ENCODE data around the gene KATNAL2. TPM values are rescaled to one million over a fixed set of nuclear protein-coding genes. Genes with fewer than 3 reads are reported as not detected.
"Not testable (repeated sequence)": the region's sequence is repeated elsewhere in the genome, so short reads cannot be mapped to it uniquely, and the experiment has no call there.

Gene KATNAL2
- total and polyA plus RNA-seq, 9 donors, result 4.2 to 10.7 (median 7.6) TPM

DNA sequence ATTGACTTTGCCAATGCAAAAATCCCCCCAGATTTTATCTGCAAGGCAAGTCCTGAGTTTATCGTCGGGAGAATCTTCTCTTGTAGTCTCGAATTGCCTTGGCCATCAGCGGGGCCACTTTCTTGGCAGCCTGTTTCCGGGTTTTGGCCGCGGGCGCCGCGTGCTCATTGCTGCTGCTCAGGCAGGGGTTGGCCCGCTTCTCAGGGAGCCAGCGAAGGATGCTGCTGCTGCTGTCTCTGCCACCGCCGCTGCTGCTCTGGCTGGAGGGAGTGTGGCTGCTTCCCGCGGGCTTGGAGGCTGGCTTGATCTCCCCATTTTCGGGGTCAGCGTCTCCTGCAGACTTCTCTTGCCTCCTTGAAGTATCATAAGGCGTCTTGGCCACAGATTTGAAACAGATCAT, 115.5 kb downstream of the KATNAL2 start:
- H3K27ac ChIP-seq (ENCODE audit: low read length), result no peak overlapping the region
- DNase-seq, result no peak
- no peaks in the 10 kb centered on the region for H3K27me3 ChIP-seq (ENCODE audit: control insufficient read depth, insufficient read depth, low read length)
- peaks cover 15% of the 10 kb centered on the region for H3K9me3 ChIP-seq (replicated peaks; ENCODE audit: control insufficient read depth, low read depth, low read length)
- 86% methylated on average over 17 of the region's 19 CpGs for WGBS (ENCODE audit: insufficient coverage)
- H3K4me3 ChIP-seq (ENCODE audit: low read length), result no peak overlapping the region
- no peaks in the 10 kb centered on the region for H3K36me3 ChIP-seq (ENCODE audit: control insufficient read depth, insufficient read depth, low read length)
- no peaks in the 10 kb centered on the region for H3K4me1 ChIP-seq (ENCODE audit: control insufficient read depth, insufficient read depth, low read length)

- WGBS (ENCODE audit: insufficient coverage), result 90% methylated on average over 28 of the region's 28 CpGs
- H3K27me3 ChIP-seq (ENCODE audit: control insufficient read depth, insufficient read depth, low read length); DNase-seq; H3K27ac ChIP-seq (ENCODE audit: low read length); H3K4me3 ChIP-seq (ENCODE audit: low read length); H3K4me1 ChIP-seq (ENCODE audit: control insufficient read depth, insufficient read depth, low read length); H3K36me3 ChIP-seq (ENCODE audit: control insufficient read depth, insufficient read depth, low read length): not testable (repeated sequence)
- H3K9me3 ChIP-seq (replicated peaks; ENCODE audit: control insufficient read depth, low read depth, low read length), result peaks cover 12% of the 10 kb centered on the region
Measured at GRCh38 chr18:47034591-47034990, 117.2 kb downstream of the KATNAL2 start.

GRCh38 chr18:47035156-47035671, 117.8 kb downstream of the KATNAL2 start, which contains the start of gene ELOA2:
Gene ELOA2 (minus strand): TSS chr18:47035621. CDS start chr18:47035264, 357 bp downstream.
- Histone ChIP-seq H3K9me3 (replicated peaks; ENCODE audit: control insufficient read depth, low read depth, low read length) (peaks cover 12% of the 10 kb centered on the region), H3K4me1 (ENCODE audit: control insufficient read depth, insufficient read depth, low read length) (no peaks in the 10 kb centered on the region), H3K27ac (ENCODE audit: low read length) (no peak within 1 kb of the TSS), H3K27me3 (ENCODE audit: control insufficient read depth, insufficient read depth, low read length) (no peaks in the 10 kb centered on the region), H3K4me3 (ENCODE audit: low read length) (no peak within 1 kb of the TSS), H3K36me3 (ENCODE audit: control insufficient read depth, insufficient read depth, low read length) (no peaks in the 10 kb centered on the region)
- WGBS (ENCODE audit: insufficient coverage), result 94% methylated on average over 27 of the region's 29 CpGs
- DNase-seq, result no peak

DNA sequence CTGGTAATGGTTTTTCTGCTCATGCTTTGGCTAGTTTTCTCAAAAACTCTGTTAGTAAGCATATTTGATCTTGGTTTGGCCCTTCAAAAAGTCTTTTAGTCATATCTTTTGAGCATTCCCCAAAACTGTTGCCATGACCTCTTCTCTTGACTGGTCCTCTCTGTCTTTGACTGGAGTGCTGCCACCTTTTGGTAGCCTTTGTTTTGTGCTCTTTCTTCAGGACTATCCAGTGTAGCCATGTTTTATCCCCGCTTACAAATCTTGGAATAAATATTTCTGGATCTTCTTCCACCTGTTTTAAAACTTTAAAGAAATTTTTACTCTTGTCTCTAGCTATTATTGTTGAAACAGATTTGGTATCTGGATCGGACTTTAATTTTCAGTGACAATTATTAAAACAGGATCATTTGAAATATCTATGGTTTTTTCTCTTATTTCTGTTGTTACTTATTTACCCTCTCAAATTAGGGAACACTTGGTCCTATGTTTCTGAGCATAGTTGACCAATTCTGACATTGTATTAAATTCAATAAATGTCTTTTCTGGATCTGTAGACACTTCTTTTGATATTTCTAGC, 119.0 kb downstream of the KATNAL2 start:
- Histone ChIP-seq H3K9me3 (replicated peaks; ENCODE audit: control insufficient read depth, low read depth, low read length) (peaks cover 12% of the 10 kb centered on the region), H3K27ac (ENCODE audit: low read length) (no peak overlapping the region), H3K4me3 (ENCODE audit: low read length) (no peak overlapping the region), H3K36me3 (ENCODE audit: control insufficient read depth, insufficient read depth, low read length) (no peaks in the 10 kb centered on the region), H3K4me1 (ENCODE audit: control insufficient read depth, insufficient read depth, low read length) (no peaks in the 10 kb centered on the region), H3K27me3 (ENCODE audit: control insufficient read depth, insufficient read depth, low read length) (no peaks in the 10 kb centered on the region)
- no peak for DNase-seq
- WGBS (ENCODE audit: insufficient coverage), result no CpG with 5 or more reads among the region's 2 CpGs

- WGBS (ENCODE audit: insufficient coverage), result no CpG with 5 or more reads among the region's 3 CpGs
- DNase-seq, result no peak
- no peak overlapping the region for H3K27ac ChIP-seq (ENCODE audit: low read length)
- H3K36me3 ChIP-seq (ENCODE audit: control insufficient read depth, insufficient read depth, low read length), result no peaks in the 10 kb centered on the region
- H3K4me3 ChIP-seq (ENCODE audit: low read length), result no peak overlapping the region
- H3K9me3 ChIP-seq (replicated peaks; ENCODE audit: control insufficient read depth, low read depth, low read length), result peaks cover 8% of the 10 kb centered on the region
- H3K27me3 ChIP-seq (ENCODE audit: control insufficient read depth, insufficient read depth, low read length), result no peaks in the 10 kb centered on the region
- no peaks in the 10 kb centered on the region for H3K4me1 ChIP-seq (ENCODE audit: control insufficient read depth, insufficient read depth, low read length)
Measured at GRCh38 chr18:47036927-47037578, 119.7 kb downstream of the KATNAL2 start.

GRCh38 chr18:47040982-47041381, 123.6 kb downstream of the KATNAL2 start:
- Histone ChIP-seq H3K27me3 (ENCODE audit: control insufficient read depth, insufficient read depth, low read length) (no peaks in the 10 kb centered on the region), H3K4me1 (ENCODE audit: control insufficient read depth, insufficient read depth, low read length) (no peaks in the 10 kb centered on the region), H3K9me3 (replicated peaks; ENCODE audit: control insufficient read depth, low read depth, low read length) (no peaks in the 10 kb centered on the region), H3K36me3 (ENCODE audit: control insufficient read depth, insufficient read depth, low read length) (no peaks in the 10 kb centered on the region), H3K4me3 (ENCODE audit: low read length) (no peak overlapping the region), H3K27ac (ENCODE audit: low read length) (no peak overlapping the region)
- no CpG with 5 or more reads among the region's 6 CpGs for WGBS (ENCODE audit: insufficient coverage)
- DNase-seq, result no peak

DNA sequence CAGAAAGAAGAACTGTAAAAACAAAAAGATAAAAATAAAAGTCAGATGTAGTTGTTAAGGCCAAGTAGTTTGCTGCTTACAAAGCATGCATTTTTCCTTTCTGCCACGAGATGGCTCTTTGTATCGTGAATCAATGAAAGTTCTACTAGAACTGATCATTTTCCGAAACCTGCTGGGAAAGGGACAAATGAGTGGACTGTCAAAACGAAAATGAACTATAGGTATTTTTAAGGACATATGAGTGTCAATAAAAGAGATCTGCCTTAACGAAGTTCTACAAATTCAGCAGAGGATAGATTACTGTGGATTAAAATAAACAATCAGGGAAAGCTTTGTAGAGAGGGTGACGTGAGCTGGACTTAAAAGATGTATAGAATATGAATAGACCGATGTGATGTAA, 133.1 kb downstream of the KATNAL2 start:
- peak; percentile 65 for DNase-seq

GRCh38 chr18:47054369-47054768, 137.0 kb downstream of the KATNAL2 start:
- 90% methylated on average over 3 of the region's 5 CpGs for WGBS (ENCODE audit: insufficient coverage)
- no peak overlapping the region for H3K27ac ChIP-seq (ENCODE audit: low read length)
- H3K9me3 ChIP-seq (replicated peaks; ENCODE audit: control insufficient read depth, low read depth, low read length), result no peaks in the 10 kb centered on the region
- no peaks in the 10 kb centered on the region for H3K4me1 ChIP-seq (ENCODE audit: control insufficient read depth, insufficient read depth, low read length)
- DNase-seq, result peak; percentile 4
- no peaks in the 10 kb centered on the region for H3K36me3 ChIP-seq (ENCODE audit: control insufficient read depth, insufficient read depth, low read length)
- H3K4me3 ChIP-seq (ENCODE audit: low read length), result no peak overlapping the region
- H3K27me3 ChIP-seq (ENCODE audit: control insufficient read depth, insufficient read depth, low read length), result no peaks in the 10 kb centered on the region

More for the DNA sequence above, 133.1 kb downstream of the KATNAL2 start:
- Histone ChIP-seq H3K4me1 (ENCODE audit: control insufficient read depth, insufficient read depth, low read length) (no peaks in the 10 kb centered on the region), H3K27ac (ENCODE audit: low read length) (no peak overlapping the region), H3K27me3 (ENCODE audit: control insufficient read depth, insufficient read depth, low read length) (no peaks in the 10 kb centered on the region), H3K4me3 (ENCODE audit: low read length) (no peak overlapping the region), H3K36me3 (ENCODE audit: control insufficient read depth, insufficient read depth, low read length) (no peaks in the 10 kb centered on the region), H3K9me3 (replicated peaks; ENCODE audit: control insufficient read depth, low read depth, low read length) (no peaks in the 10 kb centered on the region)
- 46% methylated on average over 7 of the region's 7 CpGs for WGBS (ENCODE audit: insufficient coverage)

DNA sequence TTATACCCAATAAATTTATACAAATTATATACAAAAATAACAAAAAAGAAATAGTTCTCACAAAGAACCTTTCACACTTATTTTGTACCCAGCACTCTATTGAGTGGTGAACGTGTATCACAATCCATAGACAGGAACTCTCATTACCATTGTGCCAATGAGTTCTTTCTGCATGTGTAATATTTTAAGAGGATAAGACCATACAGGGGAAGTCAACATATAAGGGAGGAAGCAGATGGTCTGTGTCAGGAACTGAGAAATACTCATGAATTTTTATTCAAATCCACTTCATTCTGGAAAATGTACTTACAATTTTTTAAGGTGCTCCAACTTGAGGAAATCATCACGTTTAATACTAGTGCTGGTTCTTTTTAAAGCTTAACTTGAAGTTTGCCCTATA, 145.1 kb downstream of the KATNAL2 start:
- H3K27ac ChIP-seq (ENCODE audit: low read length), result no peak overlapping the region
- no CpG with 5 or more reads among the region's 2 CpGs for WGBS (ENCODE audit: insufficient coverage)
- no peaks in the 10 kb centered on the region for H3K27me3 ChIP-seq (ENCODE audit: control insufficient read depth, insufficient read depth, low read length)
- H3K4me3 ChIP-seq (ENCODE audit: low read length), result no peak overlapping the region
- no peak for DNase-seq
- no peaks in the 10 kb centered on the region for H3K9me3 ChIP-seq (replicated peaks; ENCODE audit: control insufficient read depth, low read depth, low read length)
- no peaks in the 10 kb centered on the region for H3K36me3 ChIP-seq (ENCODE audit: control insufficient read depth, insufficient read depth, low read length)
- no peaks in the 10 kb centered on the region for H3K4me1 ChIP-seq (ENCODE audit: control insufficient read depth, insufficient read depth, low read length)

DNA sequence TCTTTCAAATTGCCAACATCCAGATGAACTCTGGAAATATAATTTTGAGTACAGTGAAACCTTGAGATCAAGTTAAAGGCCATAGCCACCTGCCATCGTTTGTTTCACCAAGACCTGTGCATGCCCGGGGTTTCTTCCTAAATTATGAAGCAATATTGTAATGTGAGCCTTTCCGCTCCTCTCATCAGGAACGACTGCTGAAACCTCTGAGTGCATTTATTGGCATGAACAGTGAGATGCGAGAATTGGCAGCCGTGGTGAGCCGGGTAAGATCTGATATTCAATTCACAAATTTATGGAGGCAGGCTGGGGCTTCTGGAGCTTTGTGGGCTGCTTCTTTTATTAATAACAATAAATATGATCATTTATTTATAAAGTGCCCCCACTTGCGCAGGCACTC, 145.7 kb downstream of the KATNAL2 start:
- no peaks in the 10 kb centered on the region for H3K36me3 ChIP-seq (ENCODE audit: control insufficient read depth, insufficient read depth, low read length)
- DNase-seq, result no peak
- no peaks in the 10 kb centered on the region for H3K4me1 ChIP-seq (ENCODE audit: control insufficient read depth, insufficient read depth, low read length)
- H3K27me3 ChIP-seq (ENCODE audit: control insufficient read depth, insufficient read depth, low read length), result no peaks in the 10 kb centered on the region
- H3K9me3 ChIP-seq (replicated peaks; ENCODE audit: control insufficient read depth, low read depth, low read length), result no peaks in the 10 kb centered on the region
- WGBS (ENCODE audit: insufficient coverage), result 70% methylated on average over 3 of the region's 8 CpGs
- H3K4me3 ChIP-seq (ENCODE audit: low read length), result no peak overlapping the region
- H3K27ac ChIP-seq (ENCODE audit: low read length), result no peak overlapping the region

Measured in muscle of leg (tissue), 11 donors.